GM18511 (cell line): ENCODE data around the gene NODAL.
A peak's percentile ranks its signal among the peaks of the same experiment; 100 is the strongest.
"Not testable (repeated sequence)": the region's sequence is repeated elsewhere in the genome, so short reads cannot be mapped to it uniquely, and the experiment has no call there.

Experiments
- ATAC-seq: cut with Tn5 transposase; IDR thresholded peaks from one replicate; pipeline ENCODE4 v1.9.1; 2021; ENCODE audit warnings: mild to moderate bottlenecking, moderate library complexity; ENCODE audit not compliant: unreplicated experiment

Gene NODAL

GRCh38 chr10:70441161-70441894, at the start of gene NODAL:
NODAL (minus strand) TSS chr10:70441681; CDS start chr10:70441667, 14 bp downstream.
- no peak for ATAC-seq

GRCh38 chr10:70490142-70490541, 48.7 kb upstream of the NODAL start:
- no peak for ATAC-seq

GRCh38 chr10:70487824-70488223, 46.3 kb upstream of the NODAL start:
- ATAC-seq = no peak

GRCh38 chr10:70483872-70484271, 42.4 kb upstream of the NODAL start:
- not testable (repeated sequence) for ATAC-seq

- no peak for ATAC-seq
Observed at GRCh38 chr10:70482982-70483760, 41.7 kb upstream of the NODAL start.

- ATAC-seq = no peak
Observed at GRCh38 chr10:70481831-70482530, 40.5 kb upstream of the NODAL start.

GRCh38 chr10:70481105-70481504, 39.6 kb upstream of the NODAL start:
- ATAC-seq = no peak

GRCh38 chr10:70480239-70480861, 38.9 kb upstream of the NODAL start:
- ATAC-seq = peak; percentile 35

GRCh38 chr10:70479626-70480238, 38.3 kb upstream of the NODAL start:
- no peak for ATAC-seq

- no peak for ATAC-seq
Observed at GRCh38 chr10:70479165-70479581, 37.7 kb upstream of the NODAL start.

- ATAC-seq = peak; percentile 44
Observed at GRCh38 chr10:70478191-70479164, 37.0 kb upstream of the NODAL start, which contains the start of gene PALD1. PALD1 (plus strand) TSS chr10:70478767; CDS start chr10:70525952, 47,185 bp downstream.

- no peak for ATAC-seq
Observed at GRCh38 chr10:70477661-70478162, 36.2 kb upstream of the NODAL start.

GRCh38 chr10:70476249-70477035, 35.0 kb upstream of the NODAL start:
- no peak for ATAC-seq

GRCh38 chr10:70475661-70476060, 34.2 kb upstream of the NODAL start:
- ATAC-seq = no peak

- ATAC-seq = no peak
Observed at GRCh38 chr10:70474780-70475179, 33.3 kb upstream of the NODAL start.

- ATAC-seq = no peak
Observed at GRCh38 chr10:70472799-70473454, 31.4 kb upstream of the NODAL start.

- no peak for ATAC-seq
Observed at GRCh38 chr10:70466951-70467350, 25.5 kb upstream of the NODAL start.

GRCh38 chr10:70465832-70466231, 24.4 kb upstream of the NODAL start:
- ATAC-seq = no peak
